Spinal cord (tissue), 10 donors: ENCODE results near the gene PSKH1. TPM values are rescaled to one million over a fixed set of nuclear protein-coding genes. Genes with fewer than 3 reads are reported as not detected.

Source experiments
- DNase-seq, 6 donors: peaks; one replicate each; pipeline versions ENCODE4 v3.0.0 to v3.0.0-alpha.2; 2013 to 2015; ENCODE audit warnings: low spot score in 6 of 6, low read depth in 4 of 6
- H3K27ac ChIP-seq: one replicate; pipeline ENCODE4 v1.5.1; 2013; ENCODE audit warnings: low read depth, low read length, control low read depth
- H3K27me3 ChIP-seq: one replicate; pipeline ENCODE4 v1.6.1; 2013; ENCODE audit warnings: low read length; ENCODE audit not compliant: control insufficient read depth, insufficient read depth
- H3K36me3 ChIP-seq: one replicate; pipeline ENCODE4 v1.6.1; 2013; ENCODE audit warnings: low read length; ENCODE audit not compliant: control insufficient read depth, insufficient read depth
- H3K4me1 ChIP-seq: one replicate; pipeline ENCODE4 v1.6.1; 2013; ENCODE audit warnings: low read length; ENCODE audit not compliant: control insufficient read depth, insufficient read depth
- H3K4me3 ChIP-seq: one replicate; pipeline ENCODE4 v1.5.1; 2013; ENCODE audit warnings: low read depth, low read length, control low read depth
- H3K9me3 ChIP-seq: one replicate; pipeline ENCODE4 v1.6.1; 2013; ENCODE audit warnings: low read length; ENCODE audit not compliant: control insufficient read depth, insufficient read depth
- WGBS: methylation state at CpG from one replicate; pipeline ENCODE4 v1.1.5; 2013; ENCODE audit warnings: missing lambda C conversion rate; ENCODE audit not compliant: insufficient coverage; 5-methylcytosine and 5-hydroxymethylcytosine counted together
- polyA plus RNA-seq, 2 donors: library from polyadenylated mRNA; unstranded; fragments of 120-200 nt; gene quantifications; one replicate each; pipeline ENCODE4 v1.2.1, GENCODE V29; 2013; ENCODE audit not compliant: insufficient read length in 2 of 2
- total RNA-seq, 2 donors: library from RNA; depleted of rRNA in 1 of 2; stranded (reverse); fragments of 120-200 nt in 1 of 2; fragments of >200 nt in 1 of 2; gene quantifications; one replicate each; pipeline versions ENCODE4 v1.2.3 to v1.2.4, GENCODE V29; 2013 to 2014
- donor health status: healthy.

The PSKH1 gene
- total and polyA plus RNA-seq, 4 donors: 8.7 to 31.7 (median 25.0) TPM

DNA sequence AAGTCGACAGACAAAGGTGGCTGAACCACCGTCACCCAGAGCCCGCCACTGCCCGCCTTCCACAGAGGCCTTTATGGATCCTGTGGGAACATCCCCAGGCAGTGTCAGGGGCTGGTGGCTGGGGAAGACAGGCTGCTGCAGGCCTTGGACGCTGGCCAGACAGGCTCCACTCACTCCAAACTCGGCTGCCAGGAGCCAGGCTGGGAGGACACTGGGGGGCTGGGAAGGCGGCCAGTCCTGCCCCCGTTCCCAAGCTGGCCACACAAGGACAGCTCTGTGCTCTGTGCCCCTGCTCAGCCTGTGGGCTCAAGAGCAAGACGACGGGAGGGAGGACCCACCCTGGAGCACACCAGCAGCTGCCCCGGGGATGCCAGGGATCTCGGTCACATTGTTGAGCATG lies 58.4 kb downstream of the PSKH1 start:
- no peak overlapping the region for H3K4me3 ChIP-seq
- H3K27me3 ChIP-seq: no peaks in the 10 kb centered on the region
- peak overlapping the region; percentile 88 for H3K27ac ChIP-seq
- H3K36me3 ChIP-seq: peaks cover 66% of the 10 kb centered on the region
- H3K9me3 ChIP-seq: no peaks in the 10 kb centered on the region
- DNase-seq: peak in 3 of 6 donors; percentile 82 to 94 (median 89)
- 29% methylated on average over 12 of the region's 12 CpGs for WGBS
- H3K4me1 ChIP-seq: peaks cover 62% of the 10 kb centered on the region

DNA sequence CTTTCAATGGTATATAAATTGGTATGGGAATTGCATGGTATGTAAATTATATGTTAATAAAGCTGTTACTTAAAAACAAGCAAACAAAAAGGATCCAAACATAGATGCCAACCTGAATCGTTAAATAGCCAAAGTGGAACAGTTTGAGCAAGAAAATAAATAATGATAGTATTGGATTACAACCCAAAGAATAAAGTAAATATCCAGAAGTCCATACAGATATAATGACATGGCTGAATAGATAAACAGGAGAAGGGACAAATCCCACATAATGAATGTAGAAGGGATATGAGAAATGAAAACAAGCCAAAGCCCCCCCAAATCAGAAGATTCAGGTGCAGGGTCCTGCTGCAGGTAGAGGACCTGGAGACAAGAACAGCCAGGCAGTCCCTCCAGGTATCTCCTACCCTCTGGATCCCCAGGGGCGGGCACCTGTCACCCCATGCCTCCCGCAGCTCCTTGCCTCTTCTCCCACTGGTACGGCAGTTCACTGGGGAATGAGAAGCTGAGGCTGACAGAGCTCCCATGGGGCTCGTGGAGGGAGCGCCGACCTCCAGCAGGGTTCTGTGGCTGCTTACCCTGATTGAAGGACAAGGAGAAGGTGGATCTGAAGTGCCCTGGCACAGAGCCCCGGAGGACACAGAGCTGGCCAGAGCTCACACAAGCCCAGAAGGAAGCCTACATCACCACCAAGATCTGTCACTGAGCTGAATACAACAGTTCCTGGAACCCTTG lies 60.8 kb downstream of the PSKH1 start:
- no peak for DNase-seq
- Histone ChIP-seq H3K27me3 (no peaks in the 10 kb centered on the region), H3K36me3 (peaks cover 60% of the 10 kb centered on the region), H3K4me1 (peaks cover 45% of the 10 kb centered on the region), H3K4me3 (no peak overlapping the region), H3K9me3 (no peaks in the 10 kb centered on the region), H3K27ac (peak overlapping the region; percentile 6)
- WGBS: 90% methylated on average over 7 of the region's 8 CpGs

DNA sequence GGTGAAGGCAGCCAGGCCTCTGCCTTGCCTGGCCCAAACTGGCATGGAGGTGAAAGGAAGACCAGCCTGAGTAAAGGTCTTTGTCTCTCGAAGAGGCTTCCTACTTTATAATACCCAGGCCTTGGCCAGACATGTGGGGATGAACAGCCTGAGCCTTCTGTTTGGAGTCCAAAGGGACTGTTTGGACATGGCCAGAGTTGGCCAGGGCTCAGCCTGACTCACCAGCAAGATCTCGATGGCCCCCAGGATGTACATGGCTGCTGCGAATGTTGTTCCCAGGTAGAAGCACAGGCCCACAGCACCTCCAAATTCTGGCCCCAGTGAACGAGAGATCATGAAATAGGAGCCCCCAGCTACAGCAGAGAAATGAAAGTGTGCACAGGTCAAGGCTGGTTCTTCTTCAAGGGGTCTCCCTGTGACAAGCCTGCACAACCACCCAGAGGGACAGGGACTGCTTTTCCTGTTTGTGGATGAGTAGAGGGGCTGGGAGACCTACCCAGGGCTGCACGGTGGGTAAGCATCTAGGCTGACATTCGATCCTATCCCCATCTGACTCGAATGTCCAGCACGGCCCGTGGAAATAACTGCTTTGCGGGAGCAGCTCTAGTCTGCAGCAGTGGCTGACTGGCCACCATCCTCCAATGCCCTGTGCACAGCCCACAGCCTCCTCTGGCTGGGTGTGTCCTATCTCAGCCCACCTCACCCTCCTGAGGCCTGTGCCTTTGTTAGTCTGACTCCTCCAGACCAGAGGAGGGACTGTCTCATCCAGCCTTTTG lies 61.6 kb downstream of the PSKH1 start:
- Histone ChIP-seq H3K27ac (no peak overlapping the region), H3K36me3 (peaks cover 59% of the 10 kb centered on the region), H3K9me3 (no peaks in the 10 kb centered on the region), H3K27me3 (no peaks in the 10 kb centered on the region), H3K4me1 (peaks cover 44% of the 10 kb centered on the region), H3K4me3 (no peak overlapping the region)
- 84% methylated on average over 10 of the region's 10 CpGs for WGBS
- DNase-seq: no peak

DNA sequence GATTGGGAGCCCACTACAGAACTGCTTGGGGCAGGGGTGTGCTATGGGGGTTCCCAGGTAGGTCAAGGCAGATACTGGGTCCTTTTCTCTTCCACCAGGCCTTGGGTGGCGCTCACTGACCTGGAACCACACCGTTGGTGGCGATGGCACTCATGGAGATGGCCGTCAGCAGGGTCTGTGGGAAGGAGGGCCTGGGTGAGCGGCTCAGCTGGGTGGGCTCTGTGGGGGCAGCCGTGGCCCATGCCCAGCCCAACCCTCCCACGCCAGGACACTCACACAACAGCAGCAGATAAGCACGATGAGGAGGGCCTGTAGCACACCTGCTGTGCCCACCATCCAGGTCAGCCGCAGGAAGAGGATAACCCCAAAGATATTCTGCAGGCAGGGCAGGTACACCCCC lies 64.6 kb downstream of the PSKH1 start:
- DNase-seq: no peak
- peaks cover 29% of the 10 kb centered on the region for H3K4me1 ChIP-seq
- H3K27me3 ChIP-seq: no peaks in the 10 kb centered on the region
- H3K9me3 ChIP-seq: no peaks in the 10 kb centered on the region
- H3K4me3 ChIP-seq: no peak overlapping the region
- H3K27ac ChIP-seq: no peak overlapping the region
- 96% methylated on average over 9 of the region's 9 CpGs for WGBS
- H3K36me3 ChIP-seq: peaks cover 62% of the 10 kb centered on the region

DNA sequence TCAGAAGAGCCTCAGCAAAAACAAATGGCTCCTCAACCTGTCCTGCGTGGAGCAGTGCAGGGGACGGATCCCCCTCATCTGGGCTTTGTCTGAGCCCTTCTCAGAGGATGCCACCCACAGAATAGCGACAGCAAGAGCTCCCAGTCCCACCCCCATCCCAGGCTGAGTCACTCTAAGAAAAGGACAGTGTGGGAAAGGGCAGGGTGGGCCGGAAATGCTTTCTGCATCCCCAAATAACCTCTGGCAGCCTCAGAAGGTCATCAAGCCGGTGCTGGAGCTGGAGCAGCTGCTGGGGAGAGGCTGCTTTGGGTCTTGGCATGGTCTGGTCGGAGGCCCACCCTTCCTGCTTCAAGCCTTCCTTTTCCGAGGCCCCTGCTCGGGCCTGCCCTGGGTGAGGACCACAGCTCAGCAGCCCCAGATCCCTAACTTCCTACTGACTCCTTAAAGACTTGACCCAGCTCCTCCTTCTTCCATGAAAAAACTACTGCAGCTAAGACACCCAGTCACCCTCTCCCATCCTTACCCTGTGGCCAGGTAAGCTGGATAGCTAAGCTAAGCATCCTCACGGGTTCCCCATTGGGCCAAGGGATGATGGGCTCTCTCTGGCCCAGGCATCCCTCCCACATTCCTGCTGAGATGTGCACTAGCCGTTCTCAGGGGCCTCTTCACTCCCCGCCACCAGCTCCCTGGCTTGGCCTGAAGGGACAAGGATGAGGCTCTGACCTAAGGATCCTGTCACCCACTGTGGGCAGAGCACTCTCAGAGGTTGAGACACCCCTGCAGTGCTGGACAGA lies 66.7 kb downstream of the PSKH1 start:
- 86% methylated on average over 9 of the region's 11 CpGs for WGBS
- no peak overlapping the region for H3K4me3 ChIP-seq
- no peak for DNase-seq
- H3K4me1 ChIP-seq: peaks cover 37% of the 10 kb centered on the region
- H3K27ac ChIP-seq: no peak overlapping the region
- no peaks in the 10 kb centered on the region for H3K9me3 ChIP-seq
- H3K27me3 ChIP-seq: no peaks in the 10 kb centered on the region
- H3K36me3 ChIP-seq: peaks cover 61% of the 10 kb centered on the region

DNA sequence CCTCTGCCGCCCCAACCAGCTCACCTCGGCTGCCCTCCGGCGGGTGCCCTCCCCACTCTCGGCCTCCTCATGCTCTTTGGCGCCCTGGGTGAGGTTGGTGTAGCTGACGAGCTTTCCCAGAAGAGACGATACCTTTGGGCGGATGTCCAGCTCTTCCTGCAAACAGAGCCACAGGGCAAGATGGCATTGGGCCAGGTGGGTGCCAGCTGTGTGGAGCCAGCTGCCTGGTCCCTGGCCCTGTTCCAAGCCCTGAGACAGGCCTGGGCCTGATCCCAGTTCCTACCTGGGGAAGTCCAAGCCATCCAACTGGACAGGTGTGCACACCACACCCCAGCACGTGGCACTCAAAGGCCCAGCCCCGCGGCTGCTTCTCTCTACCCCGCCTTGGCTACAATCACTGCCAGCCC lies 68.5 kb downstream of the PSKH1 start:
- Histone ChIP-seq H3K27me3 (no peaks in the 10 kb centered on the region), H3K27ac (no peak overlapping the region), H3K4me1 (peaks cover 47% of the 10 kb centered on the region), H3K9me3 (no peaks in the 10 kb centered on the region), H3K36me3 (peaks cover 56% of the 10 kb centered on the region), H3K4me3 (no peak overlapping the region)
- DNase-seq: peak in 1 of 6 donors; percentile 22
- WGBS: 88% methylated on average over 3 of the region's 13 CpGs

DNA sequence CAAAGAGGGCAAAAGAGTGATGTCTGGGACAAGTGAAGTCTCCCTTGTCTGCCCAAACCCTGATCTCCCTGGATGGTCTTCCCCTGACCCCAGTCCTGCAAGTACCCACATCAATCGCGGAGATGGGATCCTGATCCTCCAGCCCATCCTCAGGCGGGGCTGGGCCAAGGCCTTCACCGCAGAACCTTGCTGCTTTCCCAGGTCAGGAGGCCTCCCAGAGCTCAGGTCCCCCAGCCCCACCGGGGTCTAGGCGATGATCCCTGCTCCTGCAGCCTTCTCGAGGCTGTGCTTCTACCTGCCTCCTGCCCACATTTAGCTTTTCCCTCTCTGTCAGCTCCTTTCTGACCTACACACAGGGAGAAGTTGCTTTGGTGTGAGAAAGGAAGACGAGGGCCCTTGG lies 69.1 kb downstream of the PSKH1 start:
- H3K36me3 ChIP-seq: peaks cover 56% of the 10 kb centered on the region
- peaks cover 53% of the 10 kb centered on the region for H3K4me1 ChIP-seq
- WGBS: 96% methylated on average over 7 of the region's 8 CpGs
- H3K27ac ChIP-seq: no peak overlapping the region
- H3K4me3 ChIP-seq: no peak overlapping the region
- peaks cover 2% of the 10 kb centered on the region for H3K27me3 ChIP-seq
- DNase-seq: no peak
- H3K9me3 ChIP-seq: no peaks in the 10 kb centered on the region

DNA sequence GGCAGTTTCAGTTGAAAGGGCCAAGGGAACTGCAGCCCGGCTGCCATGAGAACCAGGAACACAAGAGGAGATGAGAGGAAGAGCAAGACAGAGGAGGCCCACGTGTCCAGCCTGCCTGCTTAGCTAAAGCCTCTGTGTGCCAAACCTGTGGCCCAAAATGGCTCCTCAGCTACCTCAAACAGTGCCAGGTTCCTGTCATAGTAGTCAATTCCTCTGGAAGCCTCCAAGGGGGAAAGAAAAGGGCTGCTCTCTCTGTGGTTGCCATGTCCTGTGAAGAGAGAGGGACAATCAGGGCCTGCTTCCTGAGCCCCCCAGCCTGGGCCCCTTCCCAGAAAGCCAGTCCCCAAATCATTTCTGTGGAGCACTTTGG lies 70.2 kb downstream of the PSKH1 start:
- Histone ChIP-seq H3K36me3 (peaks cover 45% of the 10 kb centered on the region), H3K9me3 (no peaks in the 10 kb centered on the region), H3K27ac (peak overlapping the region; percentile 64), H3K4me3 (no peak overlapping the region), H3K4me1 (peaks cover 60% of the 10 kb centered on the region), H3K27me3 (peaks cover 9% of the 10 kb centered on the region)
- DNase-seq: peak in 2 of 6 donors; percentile 42 to 65
- 62% methylated on average over 2 of the region's 2 CpGs for WGBS

DNA sequence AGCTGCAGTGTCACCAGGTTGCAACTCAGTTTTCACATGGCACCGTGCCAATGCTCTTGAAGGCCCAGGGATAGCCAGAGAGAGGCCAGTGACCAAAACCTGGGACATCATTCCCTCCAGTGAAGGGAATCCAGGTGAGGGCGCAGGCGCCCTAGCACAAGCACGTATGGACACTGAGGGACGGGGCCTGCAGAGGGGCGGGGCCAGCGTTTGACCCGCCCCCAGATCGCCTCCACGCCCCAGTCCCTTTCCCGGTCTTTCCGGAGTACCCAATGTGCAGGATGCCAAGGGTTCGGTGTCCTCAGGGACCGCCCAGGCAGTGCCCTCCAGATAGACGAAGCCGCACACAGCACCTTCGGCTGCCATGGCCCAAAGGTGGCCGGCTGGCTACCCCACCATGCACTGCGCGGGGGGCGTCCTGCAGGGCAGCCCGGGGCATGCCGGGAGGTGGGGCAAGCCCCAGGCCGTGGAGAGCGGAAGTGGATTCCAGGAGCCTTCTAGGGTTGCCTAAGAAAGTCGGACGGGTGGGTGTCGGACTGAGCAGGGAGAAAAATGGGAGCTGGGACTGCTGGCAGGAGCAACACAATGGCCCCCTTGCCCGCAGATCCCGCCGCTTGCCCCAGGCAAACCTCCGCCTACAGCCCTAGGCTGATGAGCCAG lies 70.7 kb downstream of the PSKH1 start:
- H3K9me3 ChIP-seq: no peaks in the 10 kb centered on the region
- peak overlapping the region; percentile 16 for H3K4me3 ChIP-seq
- peak overlapping the region; percentile 64 for H3K27ac ChIP-seq
- DNase-seq: no peak
- 19% methylated on average over 30 of the region's 32 CpGs for WGBS
- peaks cover 63% of the 10 kb centered on the region for H3K4me1 ChIP-seq
- peaks cover 12% of the 10 kb centered on the region for H3K27me3 ChIP-seq
- peaks cover 40% of the 10 kb centered on the region for H3K36me3 ChIP-seq
